Naive thymus-derived CD4-positive, alpha-beta T cell (primary cell): ENCODE results near the gene PTPRT. TPM values are rescaled to one million over a fixed set of nuclear protein-coding genes. Genes with fewer than 3 reads are reported as not detected.

Experiments
- ATAC-seq: fragments of 150-1000 bp; cut with Tn5 transposase; 2 replicates; pipeline ENCODE4 v1.10.0; 2021; ENCODE audit warnings: mild to moderate bottlenecking, moderate library complexity
- CTCF ChIA-PET: fragments of 350-600 bp; sonication (Branson Sonifier 250); formaldehyde crosslinking; loops from one replicate; lab custom pipeline; 2021; ENCODE audit warnings: antibody characterized with exemption; lab: Charles Lee
- POLR2A ChIA-PET: fragments of 350-600 bp; sonication (Branson Sonifier 250); formaldehyde crosslinking; loops from one replicate; lab custom pipeline; 2021; ENCODE audit warnings: antibody characterized with exemption, inconsistent platforms; lab: Charles Lee
- DNase-seq, 9 donors: peaks; one replicate each; pipeline versions ENCODE4 v3.0.0 to v3.0.0-alpha.2; 2020 to 2022; ENCODE audit warnings: mixed read lengths in 1 of 9
- H3K27ac ChIP-seq: one replicate; pipeline ENCODE4 v1.7.0; 2013; ENCODE audit warnings: mild to moderate bottlenecking, low read depth, low read length, moderate library complexity
- H3K27me3 ChIP-seq, 2 donors: one replicate each; pipeline ENCODE4 v1.7.0; 2013; ENCODE audit warnings: low read length in 2 of 2, mild to moderate bottlenecking in 2 of 2, moderate library complexity in 2 of 2; ENCODE audit not compliant: control insufficient read depth in 2 of 2, insufficient read depth in 2 of 2
- H3K36me3 ChIP-seq, 3 experiments: 1 replicate in 2 of 3; 2 replicates in 1 of 3; pipeline ENCODE4 v1.7.0; 2013; ENCODE audit warnings: low read length in 3 of 3, mild to moderate bottlenecking in 3 of 3, moderate library complexity in 1 of 3; ENCODE audit not compliant: insufficient read depth in 3 of 3, control insufficient read depth in 2 of 3
- H3K4me1 ChIP-seq, 2 donors: one replicate each; pipeline ENCODE4 v1.7.0; 2013; ENCODE audit warnings: low read length in 2 of 2, mild to moderate bottlenecking in 2 of 2, moderate library complexity in 1 of 2; ENCODE audit not compliant: control insufficient read depth in 2 of 2, insufficient read depth in 2 of 2
- H3K4me3 ChIP-seq: 2 replicates; pipeline ENCODE4 v1.7.0; 2013; ENCODE audit warnings: mild to moderate bottlenecking, low read length
- H3K9me3 ChIP-seq, 3 experiments: 1 replicate in 2 of 3; 2 replicates in 1 of 3; pipeline ENCODE4 v1.7.0; 2013; ENCODE audit warnings: low read length in 3 of 3; ENCODE audit not compliant: control insufficient read depth in 2 of 3
- H3K27ac Mint-ChIP-seq, 9 donors: one replicate each; pipeline ENCODE4 v1.8.0; 2020 to 2022; ENCODE audit warnings: mixed read lengths in 9 of 9, mild to moderate bottlenecking in 8 of 9, moderate library complexity in 5 of 9, inconsistent platforms in 2 of 9
- H3K27me3 Mint-ChIP-seq, 5 donors: one replicate each; pipeline ENCODE4 v1.8.0; 2021 to 2022; ENCODE audit warnings: mixed read lengths in 5 of 5, mild to moderate bottlenecking in 1 of 5
- H3K36me3 Mint-ChIP-seq, 5 donors: one replicate each; pipeline ENCODE4 v1.8.0; 2020 to 2022; ENCODE audit warnings: mixed read lengths in 5 of 5, mild to moderate bottlenecking in 3 of 5, inconsistent platforms in 1 of 5
- H3K4me1 Mint-ChIP-seq, 7 donors: one replicate each; pipeline ENCODE4 v1.8.0; 2020 to 2022; ENCODE audit warnings: mixed read lengths in 7 of 7, mild to moderate bottlenecking in 3 of 7, inconsistent platforms in 1 of 7
- H3K4me3 Mint-ChIP-seq, 10 donors: one replicate each; pipeline ENCODE4 v1.8.0; 2020 to 2022; ENCODE audit warnings: mild to moderate bottlenecking in 10 of 10, mixed read lengths in 10 of 10, moderate library complexity in 6 of 10, inconsistent platforms in 2 of 10
- H3K9me3 Mint-ChIP-seq, 11 donors: one replicate each; pipeline ENCODE4 v1.8.0; 2020 to 2022; ENCODE audit warnings: mixed read lengths in 11 of 11, mild to moderate bottlenecking in 4 of 11, inconsistent platforms in 1 of 11, moderate library complexity in 1 of 11
- intact Hi-C, 2 donors: fragments of 100-400 bp; cut with micrococcal nuclease; formaldehyde crosslinking; loops; one replicate each; pipeline ENCODE4 v1.15.1; 2023
- polyA plus RNA-seq, 2 donors: library from polyadenylated mRNA; unstranded; fragments of 300-500 nt; fragmentation: Illumina TruSeq; gene quantifications; one replicate each; pipeline ENCODE4 v1.2.3, GENCODE V29; 2021
- total RNA-seq, 6 experiments: library from RNA in 5 of 6; stranded (reverse) in 5 of 6; gene quantifications; 1 replicate in 5 of 6; 2 replicates in 1 of 6; pipeline ENCODE4 v1.2.3 and lab custom pipeline; 2021 to 2026

PTPRT gene
- total and polyA plus RNA-seq, 7 experiments from 2014 or later, result not detected

GRCh38 chr20:42979720-42980119, 210.0 kb downstream of the PTPRT start:
- intact Hi-C loops, result no loop called here
- H3K4me3 ChIP-seq, result no peak overlapping the region
- H3K27me3 ChIP-seq, result no peaks in the 10 kb centered on the region
- Mint-ChIP-seq H3K4me3 (no peak overlapping the region), H3K27me3 (peaks cover 0 to 21% (median 5%) of the 10 kb centered on the region in 5 donors), H3K36me3 (peaks cover 0 to 3% (median 0%) of the 10 kb centered on the region in 5 donors), H3K9me3 (peaks cover 0 to 10% (median 3%) of the 10 kb centered on the region in 11 donors), H3K4me1 (no peaks in the 10 kb centered on the region), H3K27ac (no peak overlapping the region)
- ChIA-PET CTCF (no interaction called here), POLR2A (no interaction called here)
- H3K36me3 ChIP-seq, result no peaks in the 10 kb centered on the region
- no peaks in the 10 kb centered on the region for H3K4me1 ChIP-seq
- H3K9me3 ChIP-seq, result no peaks in the 10 kb centered on the region
- no peak overlapping the region for H3K27ac ChIP-seq
- DNase-seq (no peak), ATAC-seq (no peak)

DNA sequence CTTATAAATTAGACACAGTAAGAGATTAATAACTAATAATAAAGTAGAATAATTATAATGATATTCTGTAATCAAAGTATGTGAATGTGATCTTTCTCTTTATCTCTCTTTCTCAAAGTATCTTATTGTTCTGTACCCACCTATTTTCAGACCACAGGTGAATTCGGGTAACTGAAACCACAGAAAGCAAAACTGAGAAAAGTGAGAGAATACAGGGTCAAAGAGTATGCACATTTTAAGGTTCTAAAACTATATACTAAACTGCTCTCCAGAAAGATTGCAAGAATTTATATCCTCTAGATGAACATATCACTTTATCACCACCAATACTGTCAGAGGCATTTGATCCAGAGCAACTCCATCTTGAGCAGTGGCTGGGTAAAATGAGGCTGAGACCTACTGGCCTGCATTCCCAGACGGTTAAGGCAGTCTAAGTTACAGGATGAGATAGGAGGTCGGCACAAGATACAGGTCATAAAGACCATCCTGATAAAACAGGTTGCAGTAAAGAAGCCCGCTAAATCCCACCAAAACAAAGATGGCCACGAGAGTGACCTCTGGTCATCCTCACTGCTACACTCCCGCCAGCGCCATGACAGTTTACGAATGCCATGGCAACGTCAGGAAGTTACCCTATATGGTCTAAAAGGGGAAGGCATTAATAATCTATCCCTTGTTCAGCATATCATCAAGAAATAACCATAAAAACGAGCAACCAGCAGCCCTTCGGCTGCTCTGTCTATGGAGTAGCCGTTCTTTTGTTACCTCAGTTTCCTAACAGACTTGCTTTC, 211.3 kb downstream of the PTPRT start:
- no peaks in the 10 kb centered on the region for H3K4me1 ChIP-seq
- CTCF ChIA-PET, result no interaction called here
- DNase-seq (no peak), ATAC-seq (no peak)
- H3K27ac Mint-ChIP-seq, result no peak overlapping the region
- POLR2A ChIA-PET, result no interaction called here
- H3K36me3 Mint-ChIP-seq, result no peaks in the 10 kb centered on the region
- intact Hi-C loops, result no loop called here
- H3K9me3 Mint-ChIP-seq, result peaks cover 0 to 13% (median 0%) of the 10 kb centered on the region in 11 donors
- peaks cover 0 to 17% (median 5%) of the 10 kb centered on the region in 5 donors for H3K27me3 Mint-ChIP-seq
- no peak overlapping the region for H3K4me3 ChIP-seq
- H3K9me3 ChIP-seq, result no peaks in the 10 kb centered on the region
- no peaks in the 10 kb centered on the region for H3K36me3 ChIP-seq
- no peaks in the 10 kb centered on the region for H3K4me1 Mint-ChIP-seq
- H3K27me3 ChIP-seq, result no peaks in the 10 kb centered on the region
- no peak overlapping the region for H3K27ac ChIP-seq
- H3K4me3 Mint-ChIP-seq, result no peak overlapping the region

- H3K4me3 ChIP-seq, result no peak overlapping the region
- CTCF ChIA-PET, result no interaction called here
- peaks cover 0 to 6% (median 3%) of the 10 kb centered on the region in 5 donors for H3K27me3 Mint-ChIP-seq
- H3K4me1 Mint-ChIP-seq, result no peaks in the 10 kb centered on the region
- intact Hi-C loops, result no loop called here
- H3K27ac Mint-ChIP-seq, result no peak overlapping the region
- H3K36me3 Mint-ChIP-seq, result no peaks in the 10 kb centered on the region
- H3K4me3 Mint-ChIP-seq, result no peak overlapping the region
- no peak overlapping the region for H3K27ac ChIP-seq
- no peaks in the 10 kb centered on the region for H3K27me3 ChIP-seq
- POLR2A ChIA-PET, result no interaction called here
- no peaks in the 10 kb centered on the region for H3K9me3 ChIP-seq
- ATAC-seq (no peak), DNase-seq (no peak)
- H3K36me3 ChIP-seq, result no peaks in the 10 kb centered on the region
- H3K9me3 Mint-ChIP-seq, result peaks cover 0 to 8% (median 1%) of the 10 kb centered on the region in 11 donors
- H3K4me1 ChIP-seq, result no peaks in the 10 kb centered on the region
Observed at GRCh38 chr20:42975974-42976373, 213.7 kb downstream of the PTPRT start.

DNA sequence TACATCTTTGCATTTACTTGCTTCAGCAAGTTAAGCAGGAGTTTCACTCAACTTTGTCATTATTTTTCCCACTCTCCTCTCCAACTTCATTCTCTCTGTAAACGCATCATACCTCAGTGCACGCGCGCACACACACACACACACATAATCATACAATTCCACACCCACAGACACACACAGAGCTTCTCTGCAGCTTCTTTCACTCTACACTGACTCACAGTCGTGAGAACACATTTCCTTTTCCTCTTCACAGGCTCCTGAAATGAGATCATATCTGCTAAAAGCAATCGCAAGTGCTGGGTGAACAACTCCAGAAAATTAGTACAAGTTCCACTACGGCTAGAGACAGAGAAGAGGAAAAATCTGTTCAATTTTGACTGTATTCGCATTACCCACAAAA, 215.4 kb downstream of the PTPRT start:
- ChIA-PET POLR2A (no interaction called here), CTCF (no interaction called here)
- H3K4me3 ChIP-seq, result no peak overlapping the region
- H3K4me1 ChIP-seq, result no peaks in the 10 kb centered on the region
- Mint-ChIP-seq H3K4me1 (no peaks in the 10 kb centered on the region), H3K36me3 (no peaks in the 10 kb centered on the region), H3K9me3 (peaks cover 0 to 8% (median 1%) of the 10 kb centered on the region in 11 donors), H3K27me3 (peaks cover 0 to 6% (median 0%) of the 10 kb centered on the region in 5 donors), H3K27ac (no peak overlapping the region), H3K4me3 (no peak overlapping the region)
- H3K36me3 ChIP-seq, result no peaks in the 10 kb centered on the region
- intact Hi-C loops, result no loop called here
- no peaks in the 10 kb centered on the region for H3K9me3 ChIP-seq
- H3K27me3 ChIP-seq, result no peaks in the 10 kb centered on the region
- no peak overlapping the region for H3K27ac ChIP-seq
- no peak for DNase-seq
- ATAC-seq, result no peak

- Histone ChIP-seq H3K4me1 (no peaks in the 10 kb centered on the region), H3K36me3 (no peaks in the 10 kb centered on the region), H3K27ac (no peak overlapping the region), H3K9me3 (no peaks in the 10 kb centered on the region), H3K4me3 (no peak overlapping the region), H3K27me3 (no peaks in the 10 kb centered on the region)
- DNase-seq (no peak), ATAC-seq (no peak)
- Mint-ChIP-seq H3K4me1 (no peaks in the 10 kb centered on the region), H3K27ac (no peak overlapping the region), H3K27me3 (peaks cover 0 to 3% (median 0%) of the 10 kb centered on the region in 5 donors), H3K36me3 (no peaks in the 10 kb centered on the region), H3K9me3 (peaks cover 0 to 11% (median 2%) of the 10 kb centered on the region in 11 donors), H3K4me3 (no peak overlapping the region)
- CTCF ChIA-PET, result no interaction called here
- POLR2A ChIA-PET, result no interaction called here
- intact Hi-C loops, result no loop called here
Observed at GRCh38 chr20:42972591-42972990, 217.1 kb downstream of the PTPRT start.

GRCh38 chr20:42968746-42969145, 221.0 kb downstream of the PTPRT start:
- CTCF ChIA-PET, result no interaction called here
- intact Hi-C loops, result no loop called here

DNA sequence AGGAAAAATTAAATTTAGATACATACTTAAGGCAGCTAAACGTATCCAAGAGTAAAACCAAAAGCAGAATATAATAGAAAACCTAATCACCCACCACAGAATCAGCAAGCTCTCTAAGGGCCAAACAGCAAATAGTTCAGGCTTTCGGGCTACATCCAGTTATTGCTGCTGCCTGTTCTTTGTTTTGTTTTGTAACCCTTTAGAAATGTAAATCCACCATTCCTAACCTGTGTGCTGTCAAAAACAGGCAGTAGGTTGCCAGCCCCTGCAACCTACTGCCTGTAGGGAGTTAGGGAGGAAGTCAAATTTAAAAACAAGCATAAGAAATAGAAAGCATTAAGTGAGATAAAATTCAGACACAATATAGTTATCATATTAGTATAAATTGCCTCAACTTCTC, 225.9 kb downstream of the PTPRT start:
- POLR2A ChIA-PET, result no interaction called here
- intact Hi-C loops, result no loop called here
- no peak overlapping the region for H3K4me3 Mint-ChIP-seq

More at GRCh38 chr20:42968746-42969145, 221.0 kb downstream of the PTPRT start:
- Mint-ChIP-seq H3K9me3 (peaks cover 0 to 8% (median 6%) of the 10 kb centered on the region in 11 donors), H3K27ac (no peak overlapping the region), H3K4me1 (no peaks in the 10 kb centered on the region), H3K4me3 (no peak overlapping the region), H3K36me3 (no peaks in the 10 kb centered on the region), H3K27me3 (peaks cover 0 to 3% (median 0%) of the 10 kb centered on the region in 5 donors)
- Histone ChIP-seq H3K4me1 (no peaks in the 10 kb centered on the region), H3K4me3 (no peak overlapping the region), H3K36me3 (no peaks in the 10 kb centered on the region), H3K9me3 (no peaks in the 10 kb centered on the region), H3K27ac (no peak overlapping the region), H3K27me3 (no peaks in the 10 kb centered on the region)
- POLR2A ChIA-PET, result no interaction called here
- DNase-seq (no peak), ATAC-seq (no peak)

More for the DNA sequence above, 225.9 kb downstream of the PTPRT start:
- Histone ChIP-seq H3K27ac (no peak overlapping the region), H3K9me3 (no peaks in the 10 kb centered on the region), H3K4me3 (no peak overlapping the region), H3K4me1 (no peaks in the 10 kb centered on the region), H3K36me3 (no peaks in the 10 kb centered on the region), H3K27me3 (no peaks in the 10 kb centered on the region)
- Mint-ChIP-seq H3K27me3 (peaks cover 0 to 16% (median 7%) of the 10 kb centered on the region in 5 donors), H3K36me3 (peaks cover 0 to 4% (median 0%) of the 10 kb centered on the region in 5 donors), H3K4me1 (no peaks in the 10 kb centered on the region), H3K9me3 (peaks cover 0 to 10% (median 5%) of the 10 kb centered on the region in 11 donors), H3K27ac (no peak overlapping the region)
- ATAC-seq, result no peak
- CTCF ChIA-PET, result no interaction called here
- no peak for DNase-seq
